NCI-H524 treated with DMSO at 0.1 percent for 48 hours (cell line): ENCODE data around the gene WAS.

ENCODE experiments used
- DNase-seq: peaks from one replicate; lab custom pipeline; 2025; lab: John Stamatoyannopoulos, UW

The WAS gene

DNA sequence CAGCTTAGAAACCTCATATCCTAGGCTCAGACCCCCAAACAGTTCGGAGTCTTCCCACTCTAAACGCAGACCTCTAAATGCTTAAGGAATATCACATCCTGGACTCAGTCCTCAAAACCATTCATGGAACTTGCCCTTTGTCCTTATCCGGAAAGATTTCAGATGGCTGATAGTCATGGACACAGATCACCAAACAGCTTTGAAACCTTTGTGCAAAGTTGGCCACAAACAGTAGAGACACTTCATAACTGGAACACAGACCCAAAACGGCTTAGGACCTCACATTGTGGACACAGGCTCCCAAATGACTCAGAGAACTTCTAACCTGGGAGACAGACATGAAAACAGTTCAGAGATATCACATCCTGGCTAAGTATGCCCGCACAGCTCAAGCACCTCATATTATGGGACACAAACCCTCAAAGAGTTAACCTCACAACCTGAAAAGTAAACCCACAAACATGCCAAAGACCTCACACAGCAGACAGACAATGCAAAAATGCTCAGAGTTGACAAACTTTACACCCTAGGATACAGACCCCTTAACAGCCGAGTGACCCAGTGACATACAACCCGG, 28.4 kb downstream of the WAS start:
- no peak for DNase-seq

DNA sequence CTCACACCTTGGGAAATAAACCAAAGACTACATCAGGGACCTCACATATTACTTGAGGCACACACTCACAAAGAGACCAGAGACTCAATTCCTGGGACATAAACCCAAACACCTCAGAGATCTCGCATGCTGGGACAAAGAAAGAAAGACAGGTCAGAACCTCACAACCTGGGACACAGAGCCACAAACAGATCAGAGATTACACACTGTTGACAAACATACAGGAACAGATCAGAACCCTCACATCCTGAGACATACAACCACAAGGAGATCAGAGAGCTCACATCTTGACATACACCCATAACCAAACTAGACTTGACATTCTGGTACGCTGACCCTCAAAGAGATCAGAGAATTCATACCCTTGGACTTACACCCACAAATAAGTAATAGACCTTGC, 30.2 kb downstream of the WAS start:
- no peak for DNase-seq

DNA sequence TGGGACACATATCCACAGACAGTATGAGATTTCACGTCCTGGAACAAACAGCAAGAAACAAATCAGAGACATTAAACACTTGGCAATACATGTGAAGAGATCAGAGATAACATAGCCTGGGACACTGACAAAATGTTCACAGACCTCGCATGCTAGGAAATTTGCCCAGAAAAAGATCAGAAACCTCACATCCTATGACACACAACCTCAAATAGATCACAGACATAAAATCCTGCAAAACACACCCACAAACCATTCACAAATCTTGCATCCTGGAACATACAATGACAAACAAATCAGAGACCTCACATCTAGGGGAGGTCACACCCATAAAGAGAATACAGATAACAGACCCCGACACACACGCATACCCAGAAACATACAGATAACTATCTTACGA, 31.0 kb downstream of the WAS start:
- DNase-seq: no peak

DNA sequence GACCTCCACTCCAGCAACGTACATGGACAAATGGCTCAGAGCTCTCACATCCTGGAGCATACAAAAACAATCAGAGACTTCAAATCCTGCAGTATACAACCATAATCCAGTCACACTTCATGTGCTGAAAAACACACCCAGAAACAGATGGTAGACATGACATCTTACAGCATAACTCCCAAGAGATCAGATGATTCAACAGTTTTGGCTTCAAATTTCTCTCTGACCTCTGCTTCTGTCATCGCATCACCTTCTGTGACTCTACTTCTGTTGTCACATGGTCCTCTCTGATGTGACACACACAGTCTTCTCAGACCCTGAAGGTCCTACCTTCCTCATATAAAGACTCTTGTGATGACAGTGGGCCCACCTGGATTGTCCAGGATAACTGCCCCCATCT, 31.5 kb downstream of the WAS start:
- DNase-seq: peak; percentile 25

DNA sequence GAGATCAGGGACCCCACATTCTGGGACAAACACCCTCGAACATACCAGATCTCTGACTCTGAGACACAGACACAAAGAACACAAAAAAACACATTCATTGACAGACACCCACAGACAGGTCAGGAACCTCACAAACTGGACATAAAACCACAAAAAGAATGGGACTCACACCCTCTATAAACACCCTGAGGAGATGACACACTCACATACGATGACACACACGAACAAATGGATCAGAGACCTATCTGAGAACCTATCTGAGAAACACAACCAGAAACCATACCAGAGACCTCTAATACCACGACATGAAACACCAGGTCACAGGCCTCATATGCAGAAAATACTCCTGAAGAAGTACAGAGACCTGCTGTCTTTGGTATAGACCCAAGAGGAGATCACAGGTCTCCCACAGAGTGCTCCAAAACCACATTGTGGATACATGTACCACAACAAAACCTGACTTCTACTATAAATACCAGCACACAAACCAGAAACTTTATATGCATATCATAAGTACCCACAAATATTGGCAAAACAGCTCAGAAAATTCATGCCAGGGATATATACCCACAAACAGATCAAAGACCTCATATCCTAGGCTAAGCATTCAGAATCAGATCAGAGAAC, 32.4 kb downstream of the WAS start:
- no peak for DNase-seq

DNA sequence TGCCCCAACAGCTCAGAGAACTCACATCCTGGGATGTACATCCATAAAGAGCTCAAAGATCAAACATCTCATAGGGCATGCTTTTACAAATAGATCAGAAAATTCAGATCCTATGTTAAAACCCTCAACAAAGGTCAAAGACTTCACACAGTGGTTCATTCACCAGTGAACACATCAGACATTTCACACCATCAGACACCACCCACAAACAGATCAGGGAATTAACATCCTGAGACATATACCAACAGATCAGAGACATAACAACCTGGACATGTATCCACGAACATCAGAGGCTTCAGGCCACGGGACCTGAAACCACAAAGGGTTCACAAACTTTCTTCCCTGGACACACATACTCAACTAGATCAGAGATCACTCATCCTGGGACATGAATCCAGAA, 36.4 kb downstream of the WAS start:
- DNase-seq: no peak

DNA sequence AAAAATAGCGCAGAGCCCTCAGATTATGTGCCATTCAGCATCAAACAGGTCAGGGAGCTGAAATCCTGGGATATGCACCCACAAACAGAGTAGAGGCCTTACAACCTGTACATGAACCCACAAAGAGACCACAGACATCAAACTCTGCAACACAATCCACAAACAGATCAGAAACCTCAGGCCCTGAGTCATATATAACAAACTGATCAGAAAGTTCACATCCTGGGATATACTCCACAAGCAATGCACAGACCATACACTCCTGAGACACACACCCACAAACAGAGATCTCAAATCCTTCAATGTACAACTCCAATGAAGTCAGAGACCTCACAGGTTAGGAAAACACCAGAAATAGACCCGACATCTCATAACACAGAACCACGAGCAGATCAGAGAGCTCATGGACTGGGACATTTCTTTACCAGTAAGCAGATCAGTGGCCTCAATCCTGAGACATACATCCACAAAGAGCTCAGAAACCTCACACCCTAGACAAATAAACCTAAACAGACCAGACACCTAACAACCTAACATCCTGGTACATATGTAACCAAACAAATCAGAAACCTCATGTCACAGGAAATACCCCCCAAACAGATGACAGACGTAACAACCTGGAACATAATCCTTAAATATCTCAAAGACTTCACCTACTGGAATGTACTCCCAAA, 37.1 kb downstream of the WAS start:
- DNase-seq: no peak

DNA sequence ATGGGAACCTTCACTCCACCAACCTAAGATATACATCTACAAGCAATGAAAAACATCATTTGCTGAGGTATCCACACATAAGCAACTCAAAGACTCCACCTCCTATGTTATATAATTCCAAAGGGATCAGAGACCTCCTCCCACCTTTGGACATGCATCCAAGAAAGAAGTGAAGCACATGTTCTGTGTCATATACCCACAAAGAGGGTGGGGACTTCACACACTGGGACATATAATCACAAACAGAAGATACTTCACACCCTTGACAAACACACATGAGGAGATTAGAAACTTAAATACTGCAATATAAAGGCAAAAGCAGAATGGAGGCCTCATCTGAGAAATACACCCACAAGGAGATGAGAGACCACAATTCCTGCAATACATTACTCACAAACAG, 38.3 kb downstream of the WAS start:
- DNase-seq: no peak

DNA sequence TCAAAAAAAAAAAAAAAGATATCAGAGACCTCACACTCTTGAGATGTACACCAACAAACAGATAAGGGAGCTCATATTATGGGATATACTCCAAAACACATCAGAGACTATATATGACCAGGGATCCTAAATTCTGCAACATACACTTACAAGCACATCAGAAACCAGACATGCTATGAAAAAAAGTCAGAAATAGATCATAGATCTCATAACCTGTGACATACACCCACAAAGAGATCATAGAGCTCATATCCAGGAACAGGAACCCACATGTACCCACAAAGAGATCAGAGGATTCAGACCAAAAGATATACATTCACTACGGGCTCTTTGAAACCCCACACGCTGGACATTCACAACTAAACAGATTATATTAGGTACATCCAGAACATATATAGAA, 43.0 kb downstream of the WAS start:
- DNase-seq: no peak

DNA sequence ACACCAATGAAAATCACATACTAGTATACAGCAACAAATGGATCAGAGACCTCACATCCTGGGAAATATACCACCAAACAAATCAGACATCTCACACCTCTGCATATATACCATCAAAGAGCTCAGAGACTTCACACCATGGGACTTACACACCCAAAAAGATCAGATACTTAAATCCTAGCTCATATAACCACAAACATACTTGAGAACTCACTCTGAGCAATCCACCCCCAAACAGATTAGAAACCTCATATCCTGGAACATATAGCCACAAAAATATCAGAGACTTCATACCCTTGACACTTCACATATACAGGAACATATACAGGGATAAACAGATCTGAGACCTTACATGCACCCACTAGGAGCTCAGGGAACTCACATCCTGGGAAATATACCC, 45.1 kb downstream of the WAS start:
- no peak for DNase-seq

DNA sequence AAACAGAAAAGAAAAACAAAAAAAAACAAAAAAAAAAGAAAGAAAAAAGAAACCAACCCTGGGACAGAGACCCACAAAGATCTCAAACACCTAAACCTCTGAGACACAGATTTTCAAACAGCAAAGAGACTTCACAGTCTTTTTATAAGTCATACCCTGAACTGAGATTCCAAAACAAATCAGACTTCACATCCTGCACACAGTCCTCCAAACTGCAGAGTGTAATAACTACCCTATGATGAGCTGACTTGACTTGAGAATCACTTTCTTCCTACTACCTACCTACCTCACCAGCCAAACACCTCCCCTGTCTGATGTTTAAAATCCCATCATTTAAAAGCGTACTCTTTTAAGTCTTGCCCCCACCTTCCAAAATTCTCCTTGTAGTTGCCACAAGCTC, 52.7 kb downstream of the WAS start:
- no peak for DNase-seq

DNA sequence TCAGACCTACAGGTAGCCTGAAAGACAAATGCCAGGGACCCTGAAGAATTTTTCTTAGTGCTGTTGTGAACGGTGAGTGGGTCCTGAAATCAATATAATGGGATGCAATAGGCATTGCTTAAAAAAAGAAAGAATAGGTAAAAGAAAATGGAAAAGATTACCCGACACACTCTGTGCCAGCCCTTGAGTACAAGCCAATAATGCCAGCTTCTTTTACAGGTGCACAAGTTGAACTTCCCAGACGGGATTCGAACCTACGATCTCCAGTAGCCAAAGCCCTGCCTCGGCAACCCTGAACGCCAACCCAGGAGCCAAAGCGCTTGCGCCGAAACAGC, 53.2 kb downstream of the WAS start:
- no peak for DNase-seq

DNA sequence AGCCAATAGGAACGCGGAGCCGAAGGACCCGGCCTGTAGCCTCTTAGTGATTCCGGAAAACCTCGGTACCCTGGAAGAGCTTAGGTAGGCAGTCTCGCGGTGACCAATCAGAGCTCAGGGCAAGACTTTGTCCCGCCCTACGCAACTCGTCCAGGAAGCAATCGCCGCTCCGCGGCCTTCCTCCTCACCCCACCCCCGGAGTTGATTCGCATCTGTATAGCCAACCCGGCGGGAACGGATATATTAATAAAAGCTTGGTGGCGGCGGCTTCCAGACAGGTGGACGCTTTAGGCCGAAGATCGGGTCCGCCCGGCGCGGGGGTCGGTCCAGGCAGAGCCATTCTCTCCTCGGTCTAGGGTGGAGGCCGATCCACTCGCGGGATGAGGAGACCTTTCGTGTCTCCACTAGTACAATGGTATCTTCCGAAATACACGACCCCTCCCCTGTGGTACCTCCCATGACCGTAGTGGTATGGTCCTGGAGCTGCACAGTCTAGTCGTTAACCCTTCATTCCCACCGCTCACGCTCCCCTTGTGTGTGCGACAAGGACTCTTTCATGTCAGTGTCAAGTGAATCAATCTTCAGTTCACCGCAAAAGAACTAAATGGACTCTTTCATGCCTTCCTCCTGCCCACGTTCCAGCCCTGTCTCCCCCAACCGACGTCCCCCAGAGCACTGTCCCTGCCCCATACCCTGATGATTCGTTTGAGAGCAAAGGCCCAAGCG, 53.8 kb downstream of the WAS start:
- peak; percentile 97 for DNase-seq

DNA sequence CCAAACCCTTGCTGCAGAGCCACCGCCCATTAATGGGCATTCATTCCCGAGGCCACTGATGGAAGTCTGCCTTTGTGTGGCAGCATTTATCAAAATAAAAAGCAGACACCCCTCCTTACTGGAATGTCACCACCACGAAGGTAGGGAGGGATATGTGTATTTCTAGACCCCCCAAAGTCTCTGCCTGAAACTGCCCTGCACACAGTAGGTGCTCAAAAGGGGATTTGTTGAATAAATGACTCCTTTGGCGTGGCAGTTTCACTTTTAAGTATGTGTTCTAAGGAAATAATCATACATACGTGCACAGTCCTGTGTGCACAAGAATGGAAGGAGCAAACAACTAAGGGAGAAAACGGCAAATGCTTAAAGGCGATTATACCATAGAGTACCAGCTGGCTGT, 54.3 kb downstream of the WAS start:
- no peak for DNase-seq
